CD4-positive, alpha-beta T cell (primary cell): ENCODE measurements around the gene NTRK1. TPM values are rescaled to one million over a fixed set of nuclear protein-coding genes. Genes with fewer than 3 reads are reported as not detected.

Experiments used
- ATAC-seq: fragments of 200-7000 bp; cut with Tn5 transposase; one replicate; pipeline ENCODE4 v1.10.0; 2022; ENCODE audit warnings: mild to moderate bottlenecking; ENCODE audit not compliant: poor library complexity
- CTCF ChIA-PET: fragments of 350-600 bp; sonication (Branson Sonifier 250); formaldehyde crosslinking; loops from one replicate; lab custom pipeline; 2021; ENCODE audit warnings: antibody characterized with exemption, inconsistent platforms; lab: Charles Lee
- POLR2A ChIA-PET: fragments of 350-600 bp; sonication (Branson Sonifier 250); formaldehyde crosslinking; loops from one replicate; lab custom pipeline; 2021; ENCODE audit warnings: antibody characterized with exemption, inconsistent platforms; lab: Charles Lee
- DNase-seq, 14 experiments: peaks; one replicate each; pipeline ENCODE4 v3.0.0-alpha.2; 2013 to 2020; ENCODE audit warnings: mixed read lengths in 2 of 14
- H3K27ac ChIP-seq, 2 donors: one replicate each; pipeline versions ENCODE4 v1.5.1 to v1.7.0; 2013; ENCODE audit warnings: low read length in 2 of 2, low read depth in 1 of 2, mild to moderate bottlenecking in 1 of 2
- H3K27me3 ChIP-seq, 2 experiments: 1 replicate in 1 of 2; 2 replicates in 1 of 2; pipeline versions ENCODE4 v1.6.1 to v1.7.0; 2013; ENCODE audit warnings: low read length in 2 of 2, control low read depth in 1 of 2, mild to moderate bottlenecking in 1 of 2, moderate library complexity in 1 of 2; ENCODE audit not compliant: insufficient read depth in 2 of 2, control insufficient read depth in 1 of 2
- H3K36me3 ChIP-seq: one replicate; pipeline ENCODE4 v1.6.1; 2013; ENCODE audit warnings: low read length, control low read depth; ENCODE audit not compliant: insufficient read depth
- H3K4me1 ChIP-seq: one replicate; pipeline ENCODE4 v1.6.1; 2013; ENCODE audit warnings: low read length, control low read depth; ENCODE audit not compliant: insufficient read depth
- H3K4me3 ChIP-seq: one replicate; pipeline ENCODE4 v1.5.1; 2013; ENCODE audit warnings: mild to moderate bottlenecking, low read length, moderate library complexity
- H3K9me3 ChIP-seq, 2 experiments: 1 replicate in 1 of 2; 2 replicates in 1 of 2; pipeline versions ENCODE4 v1.6.1 to v1.7.0; 2013; ENCODE audit warnings: low read length in 2 of 2, mild to moderate bottlenecking in 2 of 2, control low read depth in 1 of 2, moderate library complexity in 1 of 2; ENCODE audit not compliant: control insufficient read depth in 1 of 2, insufficient read depth in 1 of 2
- H3K27ac Mint-ChIP-seq: one replicate; pipeline ENCODE4 v1.8.0; 2020; ENCODE audit warnings: mixed read lengths
- H3K27me3 Mint-ChIP-seq: one replicate; pipeline ENCODE4 v1.8.0; 2021; ENCODE audit warnings: mixed read lengths
- H3K36me3 Mint-ChIP-seq: one replicate; pipeline ENCODE4 v1.8.0; 2021; ENCODE audit warnings: low read depth, mixed read lengths
- H3K4me1 Mint-ChIP-seq: one replicate; pipeline ENCODE4 v1.8.0; 2021; ENCODE audit warnings: low read depth, mixed read lengths
- H3K4me3 Mint-ChIP-seq: one replicate; pipeline ENCODE4 v1.8.0; 2020; ENCODE audit warnings: mild to moderate bottlenecking, mixed read lengths
- H3K9me3 Mint-ChIP-seq: one replicate; pipeline ENCODE4 v1.8.0; 2020; ENCODE audit warnings: mixed read lengths
- CTCF ChIP-seq: fragments of 200-600 bp; IDR thresholded peaks from one replicate; pipeline ENCODE4 v1.8.0; 2022; ENCODE audit warnings: antibody characterized with exemption, mild to moderate bottlenecking
- intact Hi-C, 2 experiments: fragments of 100-400 bp; cut with DNase I in 1 of 2; cut with micrococcal nuclease in 1 of 2; formaldehyde crosslinking; loops; one replicate each; pipeline versions ENCODE4 v1.15.1 to v1.9.0; 2023 to 2025; cut with DNase I, micrococcal nuclease
- total RNA-seq, 174 experiments: library from RNA in 2 of 174; stranded (reverse) in 2 of 174; gene quantifications; one replicate each; pipeline ENCODE4 v1.2.3 and lab custom pipeline; 2021 to 2026

NTRK1 gene
- total RNA-seq, 2 experiments from 2014 or later, result 0.42 to 0.52 TPM

- CTCF ChIA-PET, result interaction anchor here (1.0 kb wide), 1 partner anchor 16 kb away, joined by 3 read pairs; the partner anchor contains the start of gene NTRK1
- ATAC-seq, result no peak
- Histone ChIP-seq H3K27ac (no peak overlapping the region), H3K9me3 (peaks cover 0 to 18% of the 10 kb centered on the region in 2 experiments), H3K36me3 (no peaks in the 10 kb centered on the region), H3K27me3 (peaks cover 39 to 45% of the 10 kb centered on the region in 2 experiments), H3K4me1 (peaks cover 30% of the 10 kb centered on the region), H3K4me3 (peak overlapping the region; percentile 33)
- Mint-ChIP-seq H3K4me1 (peaks cover 46% of the 10 kb centered on the region), H3K36me3 (no peaks in the 10 kb centered on the region), H3K27me3 (peaks cover 78% of the 10 kb centered on the region), H3K27ac (no peak overlapping the region), H3K9me3 (no peaks in the 10 kb centered on the region), H3K4me3 (peak overlapping the region; percentile 34)
- POLR2A ChIA-PET, result no interaction called here
- TF ChIP-seq CTCF, result no peak
- DNase-seq, result no peak
- intact Hi-C loops, result loop anchor here (5.0 kb wide), 1 partner anchor 32 kb away; no protein-coding TSS in a partner anchor
Observed at GRCh38 chr1:156844638-156845037, 16.0 kb upstream of the NTRK1 start.

DNA sequence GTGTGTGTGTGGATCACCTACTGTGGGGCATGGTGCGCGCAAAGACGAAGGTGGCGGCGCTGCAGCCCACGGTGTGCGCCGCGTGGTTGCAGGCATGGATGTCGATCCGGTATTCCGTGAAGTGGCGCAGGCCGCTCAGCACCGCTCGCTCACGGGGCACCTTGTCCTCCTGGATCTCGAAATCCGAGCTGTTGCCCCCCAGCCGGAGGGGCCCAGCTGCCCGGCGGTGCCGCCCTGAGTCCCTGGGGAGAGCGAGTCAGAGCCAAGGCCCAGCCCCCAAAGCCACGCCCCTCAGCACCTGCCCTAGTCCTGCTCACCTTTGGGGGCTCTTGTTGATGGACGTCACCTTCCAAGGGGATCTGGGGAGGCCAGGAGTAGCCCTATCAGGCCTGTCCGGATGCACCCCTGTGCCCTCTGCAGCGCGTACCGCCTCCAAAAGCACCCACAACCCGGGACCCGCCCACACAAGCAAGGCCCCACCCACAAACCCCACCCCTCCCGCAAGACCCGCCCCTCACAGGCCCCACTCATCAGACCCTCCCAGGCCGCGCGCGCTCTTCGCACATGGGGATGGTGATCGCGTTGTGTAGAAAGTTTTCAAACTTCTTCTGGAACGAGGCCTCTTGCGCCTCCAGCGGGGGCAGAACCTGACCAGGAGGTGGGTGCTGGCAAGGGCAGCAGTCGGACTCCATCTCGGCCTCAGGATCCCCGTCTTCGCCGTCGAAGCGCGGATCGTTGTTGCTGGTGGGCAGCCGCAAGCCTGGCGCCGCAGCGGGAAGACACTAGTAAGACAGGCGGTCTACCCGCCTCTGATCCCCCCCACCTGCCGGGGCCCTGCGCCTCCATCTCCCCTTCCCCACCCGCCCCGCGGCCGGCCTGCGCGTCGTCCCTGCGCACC is 15.4 kb upstream of the NTRK1 start:
- Mint-ChIP-seq H3K27me3 (peaks cover 75% of the 10 kb centered on the region), H3K4me3 (peak overlapping the region; percentile 70), H3K36me3 (no peaks in the 10 kb centered on the region), H3K4me1 (peaks cover 46% of the 10 kb centered on the region), H3K9me3 (no peaks in the 10 kb centered on the region), H3K27ac (no peak overlapping the region)
- no peaks in the 10 kb centered on the region for H3K36me3 ChIP-seq
- peak overlapping the region; percentile 33 for H3K4me3 ChIP-seq
- H3K27ac ChIP-seq, result no peak overlapping the region
- ChIA-PET CTCF (interaction anchor here (1.0 kb wide), 1 partner anchor 15 kb away, joined by 3 read pairs; the partner anchor contains the start of gene NTRK1), POLR2A (interaction anchor here (0.6 kb wide), 1 partner anchor 32 kb away, joined by 3 read pairs; no protein-coding TSS in a partner anchor)
- TF ChIP-seq CTCF, result no peak
- peaks cover 39 to 43% of the 10 kb centered on the region in 2 experiments for H3K27me3 ChIP-seq
- peak; percentile 51 for ATAC-seq
- peak in 9 of 14 experiments; percentile 22 to 69 (median 40) for DNase-seq
- peaks cover 30% of the 10 kb centered on the region for H3K4me1 ChIP-seq
- H3K9me3 ChIP-seq, result peaks cover 0 to 18% of the 10 kb centered on the region in 2 experiments
- intact Hi-C loops, result loop anchor here (5.0 kb wide), 1 partner anchor 33 kb away; no protein-coding TSS in a partner anchor

DNA sequence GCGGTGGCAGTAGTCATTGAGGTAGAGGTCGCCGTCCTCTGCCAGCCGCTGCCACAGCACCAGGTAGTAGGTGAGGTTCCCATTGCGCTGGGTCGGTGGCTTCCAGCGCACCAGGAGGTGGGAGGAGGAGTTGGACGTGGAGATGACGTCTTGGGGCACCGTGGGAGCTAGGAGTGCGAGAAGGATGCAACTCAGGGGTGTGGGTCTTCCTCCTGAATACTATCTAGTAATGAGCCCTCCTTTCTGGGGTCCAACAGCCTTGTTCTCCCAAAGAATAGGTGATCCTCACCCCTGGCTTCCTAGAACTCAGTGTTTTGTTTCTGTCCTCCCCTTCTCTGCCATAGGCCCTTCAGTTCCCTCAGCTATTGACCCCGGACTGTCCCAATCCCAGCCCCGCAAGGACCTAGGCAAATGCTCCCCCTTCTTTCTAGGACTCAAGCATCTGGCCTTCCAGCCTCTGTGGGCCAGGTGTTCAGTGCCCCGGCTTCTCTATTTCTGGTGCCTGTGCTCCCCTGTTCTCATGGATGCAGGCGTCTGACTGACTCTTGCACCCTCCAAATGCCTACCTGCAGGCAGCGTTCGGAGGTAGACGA is 14.6 kb upstream of the NTRK1 start:
- ChIA-PET CTCF (interaction anchor here (0.9 kb wide), 1 partner anchor 28 kb away, joined by 3 read pairs; no protein-coding TSS in a partner anchor), POLR2A (no interaction called here)
- Mint-ChIP-seq H3K4me1 (peaks cover 46% of the 10 kb centered on the region), H3K9me3 (no peaks in the 10 kb centered on the region), H3K4me3 (peak overlapping the region; percentile 65), H3K36me3 (no peaks in the 10 kb centered on the region), H3K27me3 (peaks cover 68% of the 10 kb centered on the region), H3K27ac (no peak overlapping the region)
- H3K4me1 ChIP-seq, result peaks cover 30% of the 10 kb centered on the region
- ATAC-seq (no peak), DNase-seq (no peak)
- peaks cover 36 to 37% of the 10 kb centered on the region in 2 experiments for H3K27me3 ChIP-seq
- H3K4me3 ChIP-seq, result no peak overlapping the region
- H3K9me3 ChIP-seq, result peaks cover 0 to 13% of the 10 kb centered on the region in 2 experiments
- TF ChIP-seq CTCF, result no peak
- no peaks in the 10 kb centered on the region for H3K36me3 ChIP-seq
- H3K27ac ChIP-seq, result no peak overlapping the region
- intact Hi-C loops, result loop anchor here (5.0 kb wide), 1 partner anchor 34 kb away; no protein-coding TSS in a partner anchor
